H1 (cell line): Measurements from ENCODE around the gene PMF1. TPM values are rescaled to one million over a fixed set of nuclear protein-coding genes. Genes with fewer than 3 reads are reported as not detected.

Experiments used
- CTCF ChIA-PET: fragments of 300-600 bp; sonication (Branson Sonifier 250); formaldehyde crosslinking; loops from one replicate; lab custom pipeline; 2021; ENCODE audit not compliant: partially characterized antibody; lab: Charles Lee
- POLR2A ChIA-PET: fragments of 300-600 bp; sonication (Branson Sonifier 250); formaldehyde crosslinking; loops from one replicate; lab custom pipeline; 2021; ENCODE audit warnings: inconsistent platforms; ENCODE audit not compliant: partially characterized antibody; lab: Charles Lee
- DNase-seq, 2 experiments: peaks; one replicate each; pipeline versions ENCODE4 v3.0.0 to v3.0.0-alpha.2; 2010 to 2022; ENCODE audit warnings: low spot score in 2 of 2, low read depth in 1 of 2, mixed read lengths in 1 of 2
- FAIRE-seq: peaks from 2 replicates; lab custom pipeline; 2011; peaks lifted over from hg19 to GRCh38; lab: Jason Lieb, UNC
- H2AFZ ChIP-seq: 2 replicates; pipeline ENCODE4 v1.8.1; 2012; ENCODE audit warnings: low read length, inconsistent platforms
- H2AK5ac ChIP-seq: 2 replicates; pipeline ENCODE4 v1.6.1; 2013; ENCODE audit warnings: low read depth, low read length
- H2BK120ac ChIP-seq: replicated peaks from 2 replicates; pipeline ENCODE3; 2013; ENCODE audit warnings: low read depth, low read length, inconsistent platforms
- H2BK12ac ChIP-seq: 2 replicates; pipeline ENCODE4 v1.6.1; 2013; ENCODE audit warnings: low read depth, low read length
- H2BK15ac ChIP-seq: 2 replicates; pipeline ENCODE4 v1.6.1; 2013; ENCODE audit warnings: low read length
- H2BK20ac ChIP-seq: 2 replicates; pipeline ENCODE4 v1.6.1; 2013; ENCODE audit warnings: low read length
- H2BK5ac ChIP-seq: 2 replicates; pipeline ENCODE4 v1.6.1; 2013; ENCODE audit warnings: low read depth, low read length
- H3K14ac ChIP-seq: 2 replicates; pipeline ENCODE4 v1.6.1; 2013; ENCODE audit warnings: inconsistent platforms; ENCODE audit not compliant: insufficient read length
- H3K18ac ChIP-seq: 2 replicates; pipeline ENCODE4 v1.6.1; 2013; ENCODE audit warnings: low read length; ENCODE audit errors: extremely low read depth
- H3K23ac ChIP-seq: 2 replicates; pipeline ENCODE4 v1.6.1; 2013; ENCODE audit warnings: inconsistent platforms; ENCODE audit not compliant: insufficient read length
- H3K23me2 ChIP-seq: 2 replicates; pipeline ENCODE4 v1.6.1; 2013; ENCODE audit warnings: low read depth, low read length
- H3K27ac ChIP-seq: 2 replicates; pipeline ENCODE4 v1.6.1; 2011; ENCODE audit warnings: low read depth, low read length, inconsistent platforms
- H3K27me3 ChIP-seq, 4 experiments: replicated peaks in 1 of 4; 1 replicate in 1 of 4; 2 replicates in 3 of 4; pipeline versions ENCODE4 v1.6.1 to v1.8.1; 2011 to 2013; ENCODE audit warnings: low read length in 3 of 4, mild to moderate bottlenecking in 3 of 4, inconsistent platforms in 2 of 4, mixed read lengths in 2 of 4, moderate library complexity in 1 of 4; ENCODE audit not compliant: control insufficient read depth in 3 of 4, insufficient read depth in 3 of 4; ENCODE audit errors: extremely low read depth in 1 of 4
- H3K36me3 ChIP-seq, 4 experiments: 2 replicates each; pipeline versions ENCODE4 v1.6.1 to v1.8.1; 2011 to 2013; ENCODE audit warnings: mild to moderate bottlenecking in 4 of 4, low read length in 3 of 4, moderate library complexity in 2 of 4, control low read depth in 1 of 4, inconsistent platforms in 1 of 4; ENCODE audit not compliant: insufficient read depth in 4 of 4, control insufficient read depth in 2 of 4
- H3K4ac ChIP-seq: replicated peaks from 2 replicates; pipeline ENCODE3; 2013; ENCODE audit warnings: low read length, low read depth, mixed read lengths, inconsistent platforms; ENCODE audit not compliant: insufficient read length
- H3K4me1 ChIP-seq, 4 experiments: replicated peaks in 1 of 4; 1 replicate in 1 of 4; 2 replicates in 3 of 4; pipeline versions ENCODE4 v1.6.1 to v1.8.1; 2011 to 2013; ENCODE audit warnings: low read length in 3 of 4, inconsistent platforms in 2 of 4, mixed read lengths in 1 of 4; ENCODE audit not compliant: insufficient read depth in 4 of 4, control insufficient read depth in 3 of 4
- H3K4me2 ChIP-seq, 2 experiments: 2 replicates each; pipeline versions ENCODE4 v1.6.1 to v1.8.1; 2011 to 2013; ENCODE audit warnings: low read depth in 2 of 2, low read length in 2 of 2, control low read depth in 1 of 2, inconsistent platforms in 1 of 2, mild to moderate bottlenecking in 1 of 2; ENCODE audit not compliant: insufficient read depth in 1 of 2
- H3K4me3 ChIP-seq, 4 experiments: fragments of 200-600, 300-600 bp in 1 of 4; sonication (generic), shearing (Covaris generic), sonication (Bioruptor Twin) in 1 of 4; 2 replicates each; pipeline versions ENCODE4 v1.5.1 to v1.8.1; 2011 to 2016; ENCODE audit warnings: low read length in 4 of 4, low read depth in 3 of 4, control low read depth in 2 of 4, inconsistent platforms in 2 of 4, mild to moderate bottlenecking in 2 of 4, mixed read lengths in 1 of 4, moderate library complexity in 1 of 4; ENCODE audit not compliant: insufficient read depth in 2 of 4; ENCODE audit errors: extremely low read depth in 1 of 4
- H3K56ac ChIP-seq: replicated peaks from 2 replicates; pipeline ENCODE3; 2013; ENCODE audit warnings: low read depth, mild to moderate bottlenecking, mixed read lengths, low read length, inconsistent platforms; ENCODE audit not compliant: insufficient read length
- H3K79me1 ChIP-seq: 2 replicates; pipeline ENCODE4 v1.6.1; 2013; ENCODE audit warnings: low read depth, low read length, control low read depth
- H3K79me2 ChIP-seq, 2 experiments: 2 replicates each; pipeline versions ENCODE4 v1.6.1 to v1.8.1; 2012 to 2013; ENCODE audit warnings: low read length in 2 of 2, mild to moderate bottlenecking in 2 of 2, inconsistent platforms in 1 of 2; ENCODE audit not compliant: insufficient read depth in 2 of 2, control insufficient read depth in 1 of 2
- H3K9ac ChIP-seq, 4 experiments: replicated peaks in 1 of 4; 1 replicate in 1 of 4; 2 replicates in 3 of 4; pipeline versions ENCODE4 v1.6.1 to v1.8.1; 2011 to 2013; ENCODE audit warnings: low read depth in 3 of 4, low read length in 3 of 4, control low read depth in 2 of 4, mild to moderate bottlenecking in 2 of 4, moderate library complexity in 2 of 4, inconsistent platforms in 1 of 4; ENCODE audit errors: extremely low read depth in 1 of 4
- H3K9me3 ChIP-seq, 2 experiments: 2 replicates each; pipeline versions ENCODE4 v1.6.1 to v1.8.1; 2012 to 2013; ENCODE audit warnings: mild to moderate bottlenecking in 2 of 2, moderate library complexity in 2 of 2, control low read depth in 1 of 2, inconsistent platforms in 1 of 2, low read depth in 1 of 2, low read length in 1 of 2, mixed read lengths in 1 of 2; ENCODE audit not compliant: insufficient read depth in 2 of 2
- H4K20me1 ChIP-seq, 2 experiments: replicated peaks in 1 of 2; 2 replicates each; pipeline versions ENCODE3 to v1.8.1; 2011 to 2013; ENCODE audit warnings: inconsistent platforms in 2 of 2, low read length in 2 of 2, mild to moderate bottlenecking in 1 of 2; ENCODE audit not compliant: insufficient read depth in 2 of 2, control insufficient read depth in 1 of 2
- H4K5ac ChIP-seq: 2 replicates; pipeline ENCODE4 v1.6.1; 2013; ENCODE audit warnings: low read length, low read depth, mixed read lengths, inconsistent platforms; ENCODE audit not compliant: insufficient read length
- H4K8ac ChIP-seq: 2 replicates; pipeline ENCODE4 v1.8.0; 2013; ENCODE audit warnings: mild to moderate bottlenecking, moderate library complexity, low read length, inconsistent platforms; ENCODE audit not compliant: insufficient read depth; ENCODE audit errors: extremely low read depth
- H4K91ac ChIP-seq: replicated peaks from 2 replicates; pipeline ENCODE3; 2013; ENCODE audit warnings: low read length, mixed read lengths, inconsistent platforms; ENCODE audit not compliant: insufficient read length
- WGBS, 2 experiments: shearing (Covaris generic) in 1 of 2; methylation state at CpG; one replicate each; pipeline versions ENCODE4 v1.1.6 to v1.1.7; 2013 to 2015; ENCODE audit warnings: low lambda C conversion rate in 2 of 2, mixed read lengths in 2 of 2, inconsistent platforms in 1 of 2, low coverage in 1 of 2, missing lambda C conversion rate in 1 of 2; ENCODE audit not compliant: insufficient replicate concordance in 2 of 2, insufficient coverage in 1 of 2, insufficient read length in 1 of 2; ENCODE audit errors: extremely low coverage in 1 of 2, missing lambda C conversion rate in 1 of 2; 5-methylcytosine and 5-hydroxymethylcytosine counted together
- polyA plus RNA-seq, 7 experiments: library from polyadenylated mRNA; depleted of rRNA in 3 of 7; stranded (reverse) in 5 of 7; unstranded in 2 of 7; fragments of >200 nt in 5 of 7; fragments of 200-250 nt in 2 of 7; gene quantifications; 1 replicate in 5 of 7; 2 replicates in 1 of 7; 4 replicates in 1 of 7; pipeline versions ENCODE4 v1.2.1 to v1.2.3, GENCODE V29; 2011 to 2013; ENCODE audit warnings: missing spikeins in 2 of 7, mixed read lengths in 2 of 7
- total RNA-seq: library from RNA; stranded (reverse); fragmentation: NEBNext Ultra II Directional; extraction: Animal tissue kit (Norgen Biotek cat#: 25700); gene quantifications from 2 replicates; pipeline ENCODE4 v1.2.1, GENCODE V29; 2021

The PMF1 gene
- total and polyA plus RNA-seq, 2 of the 8 experiments (the other 6 are each of a cell fraction or from before 2014, with no cell fraction given) = 113 to 296 TPM

GRCh38 chr1:156163712-156164111, 49.1 kb upstream of the PMF1 start:
- POLR2A ChIA-PET = interaction anchor here (0.8 to 5.1 kb wide), 7 partner anchors 12 to 66 kb away, joined by 3 to 27 read pairs (median 3); partner anchors contain the start of gene PMF1
- no peak for FAIRE-seq
- H2BK5ac ChIP-seq = no peak overlapping the region

More at GRCh38 chr1:156163712-156164111, 49.1 kb upstream of the PMF1 start:
- Histone ChIP-seq H3K56ac (no peak overlapping the region), H3K36me3 (peaks cover 0 to 9% (median 0%) of the 10 kb centered on the region in 4 experiments; a peak in 2 of 8 replicates), H4K8ac (no peak overlapping the region), H3K79me1 (no peaks in the 10 kb centered on the region), H3K23me2 (peaks cover 4% of the 10 kb centered on the region; the same call in 1 of the 2 replicates), H3K79me2 (no peaks in the 10 kb centered on the region), H3K14ac (no peak overlapping the region), H2BK20ac (no peak overlapping the region), H3K27ac (no peak overlapping the region), H3K4me3 (no peak overlapping the region), H3K4me1 (peaks cover 3 to 14% (median 9%) of the 10 kb centered on the region in 4 experiments; a peak in 6 of 7 replicates), H3K23ac (no peak overlapping the region), H3K18ac (no peak overlapping the region), H2BK120ac (no peak overlapping the region), H2BK15ac (no peak overlapping the region), H2AFZ (no peak overlapping the region), H2BK12ac (no peak overlapping the region), H2AK5ac (no peak overlapping the region), H3K9ac (no peak overlapping the region), H4K91ac (no peak overlapping the region), H3K27me3 (no peaks in the 10 kb centered on the region), H3K4ac (no peak overlapping the region), H3K9me3 (no peaks in the 10 kb centered on the region), H3K4me2 (no peak overlapping the region), H4K5ac (no peak overlapping the region), H4K20me1 (no peaks in the 10 kb centered on the region)
- WGBS, 2 experiments = 87% methylated on average over 1 of the region's 1 CpG; no CpG with 5 or more reads in 1 of the 2 experiments
- CTCF ChIA-PET = interaction anchor here (0.6 to 7.5 kb wide), 6 partner anchors 11 to 61 kb away, joined by 3 to 65 read pairs (median 8); partner anchors contain the start of gene SLC25A44
- DNase-seq = no peak
